Tibial artery (tissue), 4 donors: ENCODE results near the gene SMKR1.

Experiments used
- DNase-seq, 2 donors: peaks; one replicate each; pipeline ENCODE4 v3.0.0-alpha.2; 2019
- H3K27ac ChIP-seq, 2 donors: fragments of 200-600 bp; sonication (generic) in 1 of 2; 1 replicate in 1 of 2; 2 replicates in 1 of 2; pipeline ENCODE4 v1.5.1; 2018 to 2019; ENCODE audit warnings: mild to moderate bottlenecking in 1 of 2
- H3K27me3 ChIP-seq, 2 donors: fragments of 200-600 bp; sonication (generic) in 1 of 2; one replicate each; pipeline versions ENCODE4 v1.5.1 to v1.6.0; 2016 to 2019
- H3K36me3 ChIP-seq, 3 donors: fragments of 200-600 bp; sonication (generic) in 2 of 3; one replicate each; pipeline ENCODE4 v1.5.1; 2016 to 2019; ENCODE audit warnings: mild to moderate bottlenecking in 2 of 3
- H3K4me1 ChIP-seq, 4 donors: fragments of 200-600 bp; sonication (generic) in 2 of 4; 1 replicate in 3 of 4; 2 replicates in 1 of 4; pipeline ENCODE4 v1.5.1; 2016 to 2019
- H3K4me3 ChIP-seq, 2 donors: fragments of 200-600 bp; sonication (generic) in 1 of 2; 1 replicate in 1 of 2; 2 replicates in 1 of 2; pipeline ENCODE4 v1.5.1; 2018 to 2019; ENCODE audit warnings: mild to moderate bottlenecking in 2 of 2
- H3K9me3 ChIP-seq, 3 donors: fragments of 200-600 bp; sonication (generic) in 1 of 3; one replicate each; pipeline ENCODE4 v1.5.1; 2016 to 2019
- intact Hi-C: fragments of 100-400 bp; cut with DNase I; formaldehyde crosslinking; loops from one replicate; pipeline ENCODE4 v1.15.0; 2023; ENCODE audit warnings: low total_unique reads
- TF ChIP-seq, protein P1 (sequence below), 2 experiments: fragments of 200-600 bp in 1 of 2; fragments of 450-650 bp in 1 of 2; IDR thresholded peaks; one replicate each; pipeline ENCODE4 v1.5.1; 2017 to 2019; ENCODE audit warnings: antibody characterized with exemption in 2 of 2, mild to moderate bottlenecking in 1 of 2, moderate library complexity in 1 of 2

SMKR1 gene

DNA sequence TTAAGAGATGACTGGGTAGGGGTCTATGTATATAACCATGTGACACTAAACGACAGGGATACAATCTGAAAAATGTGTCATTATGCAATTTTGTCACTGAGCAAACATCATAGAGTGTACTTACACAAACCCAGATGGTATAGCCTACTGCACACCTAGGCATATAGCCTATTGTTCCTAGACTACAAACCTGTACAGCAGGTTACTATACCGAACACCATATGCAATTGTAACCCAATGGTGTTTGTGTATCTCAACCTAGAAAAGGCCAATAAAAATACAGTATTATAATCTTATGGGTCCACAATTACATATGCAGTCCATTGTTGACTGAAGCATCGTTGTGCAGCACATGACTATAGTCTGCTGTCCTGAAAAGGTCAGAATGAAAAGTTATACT, 45.2 kb upstream of the SMKR1 start:
- no peaks in the 10 kb centered on the region for H3K4me1 ChIP-seq
- TF ChIP-seq, protein P1, sequence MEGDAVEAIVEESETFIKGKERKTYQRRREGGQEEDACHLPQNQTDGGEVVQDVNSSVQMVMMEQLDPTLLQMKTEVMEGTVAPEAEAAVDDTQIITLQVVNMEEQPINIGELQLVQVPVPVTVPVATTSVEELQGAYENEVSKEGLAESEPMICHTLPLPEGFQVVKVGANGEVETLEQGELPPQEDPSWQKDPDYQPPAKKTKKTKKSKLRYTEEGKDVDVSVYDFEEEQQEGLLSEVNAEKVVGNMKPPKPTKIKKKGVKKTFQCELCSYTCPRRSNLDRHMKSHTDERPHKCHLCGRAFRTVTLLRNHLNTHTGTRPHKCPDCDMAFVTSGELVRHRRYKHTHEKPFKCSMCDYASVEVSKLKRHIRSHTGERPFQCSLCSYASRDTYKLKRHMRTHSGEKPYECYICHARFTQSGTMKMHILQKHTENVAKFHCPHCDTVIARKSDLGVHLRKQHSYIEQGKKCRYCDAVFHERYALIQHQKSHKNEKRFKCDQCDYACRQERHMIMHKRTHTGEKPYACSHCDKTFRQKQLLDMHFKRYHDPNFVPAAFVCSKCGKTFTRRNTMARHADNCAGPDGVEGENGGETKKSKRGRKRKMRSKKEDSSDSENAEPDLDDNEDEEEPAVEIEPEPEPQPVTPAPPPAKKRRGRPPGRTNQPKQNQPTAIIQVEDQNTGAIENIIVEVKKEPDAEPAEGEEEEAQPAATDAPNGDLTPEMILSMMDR (IDR thresholded peaks at IDR 0.05), result no peak
- H3K9me3 ChIP-seq, result no peaks in the 10 kb centered on the region
- no peak for DNase-seq
- no peaks in the 10 kb centered on the region for H3K27me3 ChIP-seq
- no peak overlapping the region for H3K4me3 ChIP-seq
- no peak overlapping the region for H3K27ac ChIP-seq
- no peaks in the 10 kb centered on the region for H3K36me3 ChIP-seq
- intact Hi-C loops, result no loop called here

DNA sequence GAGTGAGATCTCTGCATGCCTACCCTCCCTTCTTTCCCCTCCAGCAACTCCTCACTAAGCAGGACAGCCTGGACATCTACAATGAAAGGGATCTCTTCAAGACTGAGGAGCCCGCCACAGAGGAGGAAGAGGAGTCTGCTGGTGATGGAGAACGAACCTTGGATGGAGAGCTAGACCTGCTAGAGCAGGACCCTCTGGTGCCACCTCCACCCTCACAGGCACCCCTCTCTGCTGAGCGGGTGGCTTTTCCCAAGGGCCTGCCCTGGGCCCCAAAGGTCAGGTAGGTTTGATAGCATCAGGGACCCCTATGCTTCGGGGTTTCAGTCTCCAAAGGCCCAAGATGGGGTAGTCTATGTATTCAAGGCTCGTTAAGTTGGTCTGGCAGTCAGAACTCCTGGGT, 44.2 kb upstream of the SMKR1 start:
- Histone ChIP-seq H3K4me3 (no peak overlapping the region), H3K9me3 (no peaks in the 10 kb centered on the region), H3K27ac (no peak overlapping the region), H3K36me3 (no peaks in the 10 kb centered on the region), H3K27me3 (peaks cover 0 to 2% of the 10 kb centered on the region in 2 donors), H3K4me1 (no peaks in the 10 kb centered on the region)
- intact Hi-C loops, result no loop called here
- no peak for DNase-seq
- TF ChIP-seq, protein P1 (IDR thresholded peaks at IDR 0.05), result no peak

DNA sequence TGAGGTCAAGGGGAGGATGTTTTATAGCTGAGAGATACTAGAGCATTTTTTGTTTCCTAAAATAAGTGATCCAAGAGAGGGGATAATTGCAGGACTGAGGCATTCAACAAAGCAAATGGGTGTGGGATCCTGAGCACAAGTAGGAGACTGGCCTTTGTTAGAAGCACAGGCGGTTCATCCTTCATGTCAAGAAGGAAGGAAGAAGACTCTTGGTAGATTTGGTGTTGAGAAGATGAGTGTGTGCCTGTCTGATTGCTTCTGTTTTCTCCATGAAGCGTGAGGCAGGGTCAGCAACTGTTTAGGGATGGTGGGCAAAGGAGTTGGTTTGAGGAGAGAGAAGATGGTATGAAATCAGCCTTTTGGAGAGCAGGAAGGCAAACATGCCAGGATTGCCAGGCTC, 40.5 kb upstream of the SMKR1 start:
- intact Hi-C loops, result no loop called here
- Histone ChIP-seq H3K36me3 (no peaks in the 10 kb centered on the region), H3K27ac (no peak overlapping the region), H3K27me3 (peaks cover 0 to 7% of the 10 kb centered on the region in 2 donors), H3K4me1 (no peaks in the 10 kb centered on the region), H3K4me3 (no peak overlapping the region), H3K9me3 (no peaks in the 10 kb centered on the region)
- TF ChIP-seq, protein P1 (IDR thresholded peaks at IDR 0.05), result no peak
- no peak for DNase-seq

DNA sequence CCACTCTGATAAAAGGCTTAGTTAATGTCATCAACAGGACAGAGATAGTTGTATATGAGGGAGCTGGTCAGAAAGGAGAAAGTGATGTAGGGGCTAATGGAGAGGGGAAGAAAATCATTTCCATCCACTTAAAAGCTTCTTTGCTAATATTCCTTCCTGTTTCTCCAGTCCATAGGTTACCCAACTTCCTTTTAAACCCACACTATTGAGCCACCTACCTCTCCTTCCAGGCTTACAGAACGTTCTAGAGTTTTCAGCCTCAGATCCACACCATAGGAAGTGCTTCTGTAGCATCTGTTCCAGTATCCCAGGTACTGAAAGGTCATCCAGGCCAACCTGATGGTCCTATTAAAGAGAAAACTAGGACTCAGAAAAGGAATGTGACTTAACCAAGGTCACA, 39.9 kb upstream of the SMKR1 start:
- no peak overlapping the region for H3K27ac ChIP-seq
- no peaks in the 10 kb centered on the region for H3K9me3 ChIP-seq
- DNase-seq, result no peak
- peaks cover 0 to 7% of the 10 kb centered on the region in 2 donors for H3K27me3 ChIP-seq
- TF ChIP-seq, protein P1 (IDR thresholded peaks at IDR 0.05), result no peak
- no peaks in the 10 kb centered on the region for H3K36me3 ChIP-seq
- H3K4me1 ChIP-seq, result no peaks in the 10 kb centered on the region
- intact Hi-C loops, result no loop called here
- no peak overlapping the region for H3K4me3 ChIP-seq

DNA sequence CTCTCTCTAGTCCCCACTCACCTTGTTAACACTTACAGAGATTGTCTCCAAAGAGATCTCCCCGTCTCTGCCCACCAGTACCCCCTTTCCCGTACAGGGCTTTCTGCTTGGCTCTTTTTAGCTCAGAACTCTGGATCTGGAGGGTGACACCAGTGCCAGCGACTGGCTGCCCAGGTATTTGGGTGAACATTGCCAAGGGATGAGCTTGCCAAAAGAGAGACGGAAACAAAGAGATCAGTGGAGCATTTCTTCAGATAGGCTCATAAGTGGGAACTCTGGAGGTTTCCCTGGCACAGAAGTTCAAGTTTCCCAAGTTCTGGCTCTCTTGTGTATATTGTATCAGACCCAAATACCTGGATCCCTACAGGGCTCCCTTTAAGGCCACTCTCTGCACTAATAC, 38.1 kb upstream of the SMKR1 start:
- Histone ChIP-seq H3K27me3 (peaks cover 0 to 7% of the 10 kb centered on the region in 2 donors), H3K36me3 (no peaks in the 10 kb centered on the region), H3K27ac (no peak overlapping the region), H3K4me3 (no peak overlapping the region), H3K9me3 (no peaks in the 10 kb centered on the region), H3K4me1 (no peaks in the 10 kb centered on the region)
- TF ChIP-seq, protein P1 (IDR thresholded peaks at IDR 0.05), result no peak
- no peak for DNase-seq
- intact Hi-C loops, result no loop called here

DNA sequence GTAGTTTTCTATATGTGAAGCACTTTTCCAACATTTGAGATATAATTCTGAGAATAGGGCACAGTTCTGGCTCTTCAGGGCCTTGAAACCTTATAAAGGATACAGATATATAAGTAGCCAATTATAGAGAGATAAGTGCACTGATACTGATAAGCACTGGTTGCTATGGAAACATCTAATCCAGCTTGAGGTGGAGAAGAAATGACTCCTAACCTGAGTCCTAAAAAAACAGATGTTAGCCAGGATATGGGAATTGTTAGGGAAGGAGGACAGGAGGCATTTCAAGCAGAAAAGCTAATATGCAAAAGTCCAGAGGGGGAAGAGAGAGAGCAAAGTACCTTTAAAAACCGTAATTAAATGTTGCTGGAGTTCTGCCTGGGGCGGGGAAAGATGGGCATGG, 37.3 kb upstream of the SMKR1 start:
- H3K27me3 ChIP-seq, result peaks cover 0 to 7% of the 10 kb centered on the region in 2 donors
- H3K9me3 ChIP-seq, result no peaks in the 10 kb centered on the region
- intact Hi-C loops, result loop anchor here (5.0 kb wide), 1 partner anchor 248 kb away; no protein-coding TSS in a partner anchor
- no peaks in the 10 kb centered on the region for H3K4me1 ChIP-seq
- TF ChIP-seq, protein P1 (IDR thresholded peaks at IDR 0.05), result no peak
- H3K36me3 ChIP-seq, result no peaks in the 10 kb centered on the region
- no peak overlapping the region for H3K27ac ChIP-seq
- H3K4me3 ChIP-seq, result no peak overlapping the region
- DNase-seq, result no peak
